Neural cell (in vitro differentiated cells): ENCODE results near the gene TEX14. TPM values are rescaled to one million over a fixed set of nuclear protein-coding genes. Genes with fewer than 3 reads are reported as not detected.

Experiments used
- H2AFZ ChIP-seq: fragments of 200-600, 300-800 bp; sonication (generic), shearing (Covaris generic); 2 replicates; pipeline ENCODE4 v1.6.0; 2014; ENCODE audit warnings: low read depth, mild to moderate bottlenecking, antibody characterized with exemption, low read length, moderate library complexity
- H3F3A ChIP-seq: fragments of 200-600 bp; shearing (Covaris generic); 2 replicates; pipeline ENCODE4 v1.6.1; 2016; ENCODE audit warnings: mild to moderate bottlenecking, moderate library complexity, mixed read lengths, antibody characterized with exemption, low read length; ENCODE audit not compliant: insufficient read depth, poor library complexity, severe bottlenecking
- H3K27ac ChIP-seq: fragments of 200-600, 300-800 bp; sonication (generic), shearing (Covaris generic); 2 replicates; pipeline ENCODE4 v1.5.1; 2014; ENCODE audit warnings: mild to moderate bottlenecking, low read length, moderate library complexity
- H3K27me3 ChIP-seq: fragments of 300-800, 200-600 bp; sonication (generic), shearing (Covaris generic); 2 replicates; pipeline ENCODE4 v1.6.0; 2014; ENCODE audit warnings: mild to moderate bottlenecking, low read depth, low read length, moderate library complexity; ENCODE audit not compliant: insufficient read depth
- H3K36me3 ChIP-seq: fragments of 300-800, 200-600 bp; sonication (generic), shearing (Covaris generic); 2 replicates; pipeline ENCODE4 v1.5.1; 2014; ENCODE audit warnings: mild to moderate bottlenecking, antibody characterized with exemption, low read length, moderate library complexity; ENCODE audit not compliant: insufficient read depth
- H3K4me2 ChIP-seq: fragments of 300-800, 200-600 bp; sonication (generic), shearing (Covaris generic); 2 replicates; pipeline ENCODE4 v1.6.0; 2014; ENCODE audit warnings: mild to moderate bottlenecking, low read length
- H3K4me3 ChIP-seq: fragments of 300-800, 200-600 bp; sonication (generic), shearing (Covaris generic); 2 replicates; pipeline ENCODE4 v1.5.1; 2014; ENCODE audit warnings: mild to moderate bottlenecking, low read length, moderate library complexity
- H3K79me2 ChIP-seq: fragments of 200-600 bp; shearing (Covaris generic); replicated peaks from 2 replicates; pipeline ENCODE4 v1.6.0; 2014; ENCODE audit warnings: mild to moderate bottlenecking, low read length, moderate library complexity; ENCODE audit not compliant: insufficient read depth
- H3K9ac ChIP-seq: fragments of 300-800, 200-600 bp; sonication (generic), shearing (Covaris generic); 2 replicates; pipeline ENCODE4 v1.6.1; 2016; ENCODE audit warnings: mild to moderate bottlenecking, low read length, mixed read lengths
- H3K9me2 ChIP-seq: fragments of 200-600 bp; shearing (Covaris generic); 2 replicates; pipeline ENCODE4 v1.6.1; 2016; ENCODE audit warnings: mild to moderate bottlenecking, low read length, mixed read lengths; ENCODE audit not compliant: insufficient read depth
- H3K9me3 ChIP-seq: fragments of 200-600, 300-800 bp; sonication (generic), shearing (Covaris generic); 2 replicates; pipeline ENCODE4 v1.6.1; 2016; ENCODE audit warnings: mild to moderate bottlenecking, mixed run types, low read length, moderate library complexity, mixed read lengths
- H4K20me1 ChIP-seq: fragments of 200-600 bp; shearing (Covaris generic); 2 replicates; pipeline ENCODE4 v1.6.1; 2016; ENCODE audit warnings: mild to moderate bottlenecking, mixed run types; ENCODE audit not compliant: insufficient read depth
- EP300 ChIP-seq: fragments of 450-650 bp; conservative IDR thresholded peaks from 2 replicates; pipeline ENCODE4 v1.6.1; 2014; ENCODE audit warnings: antibody characterized with exemption, mild to moderate bottlenecking, moderate library complexity; ENCODE audit not compliant: poor library complexity, severe bottlenecking
- MXI1 ChIP-seq: fragments of 450-650 bp; conservative IDR thresholded peaks from 2 replicates; pipeline ENCODE4 v1.6.1; 2014; ENCODE audit warnings: antibody characterized with exemption, mild to moderate bottlenecking; ENCODE audit not compliant: poor library complexity, severe bottlenecking
- POLR2AphosphoS5 ChIP-seq: IDR thresholded peaks from 2 replicates; pipeline ENCODE4 v1.6.1; 2012
- RAD21 ChIP-seq: fragments of 450-650 bp; conservative IDR thresholded peaks from 2 replicates; pipeline ENCODE4 v1.6.1; 2014; ENCODE audit warnings: antibody characterized with exemption, mild to moderate bottlenecking, moderate library complexity
- SMC3 ChIP-seq: fragments of 450-650 bp; conservative IDR thresholded peaks from 2 replicates; pipeline ENCODE4 v1.6.1; 2014; ENCODE audit warnings: antibody characterized with exemption, mild to moderate bottlenecking, moderate library complexity; ENCODE audit not compliant: poor library complexity
- TAF1 ChIP-seq: IDR thresholded peaks from 2 replicates; pipeline ENCODE4 v1.6.1; 2012; ENCODE audit warnings: low read depth
- polyA plus RNA-seq: library from polyadenylated mRNA; depleted of rRNA; stranded (reverse); fragments of >200 nt; gene quantifications from 2 replicates; pipeline ENCODE4 v1.2.3, GENCODE V29; 2014
- TF ChIP-seq, protein P1 (sequence below): IDR thresholded peaks from 2 replicates; pipeline ENCODE4 v1.6.1; 2012; ENCODE audit warnings: borderline replicate concordance

The TEX14 gene
- polyA plus RNA-seq, 1 donor from 2014 or later = 1.4 TPM

DNA sequence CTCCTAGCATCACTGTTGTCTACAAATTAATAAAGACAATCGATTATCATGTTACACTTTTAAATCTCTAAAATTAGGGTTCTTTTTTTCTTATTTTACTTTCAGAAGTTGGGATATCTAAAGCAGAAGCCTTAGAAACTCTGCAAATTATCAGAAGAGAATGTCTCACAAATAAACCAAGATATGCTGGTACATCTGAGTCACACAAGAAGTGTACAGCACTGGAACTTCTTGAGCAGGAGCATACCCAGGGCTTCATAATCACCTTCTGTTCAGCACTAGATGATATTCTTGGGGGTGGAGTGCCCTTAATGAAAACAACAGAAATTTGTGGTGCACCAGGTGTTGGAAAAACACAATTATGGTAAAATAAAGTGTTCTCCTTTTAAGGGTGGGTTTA is 3.0 kb upstream of the TEX14 start:
- no peak overlapping the region for H3K4me3 ChIP-seq
- no peak overlapping the region for H3K4me2 ChIP-seq
- H3K27me3 ChIP-seq = no peaks in the 10 kb centered on the region
- H4K20me1 ChIP-seq = no peaks in the 10 kb centered on the region
- no peak overlapping the region for H2AFZ ChIP-seq
- H3K9ac ChIP-seq = no peak overlapping the region
- no peaks in the 10 kb centered on the region for H3K9me2 ChIP-seq
- no peaks in the 10 kb centered on the region for H3K79me2 ChIP-seq
- no peaks in the 10 kb centered on the region for H3K36me3 ChIP-seq
- TF ChIP-seq EP300 (no peak), TAF1 (no peak), SMC3 (no peak), POLR2AphosphoS5 (no peak)
- TF ChIP-seq, protein P1, sequence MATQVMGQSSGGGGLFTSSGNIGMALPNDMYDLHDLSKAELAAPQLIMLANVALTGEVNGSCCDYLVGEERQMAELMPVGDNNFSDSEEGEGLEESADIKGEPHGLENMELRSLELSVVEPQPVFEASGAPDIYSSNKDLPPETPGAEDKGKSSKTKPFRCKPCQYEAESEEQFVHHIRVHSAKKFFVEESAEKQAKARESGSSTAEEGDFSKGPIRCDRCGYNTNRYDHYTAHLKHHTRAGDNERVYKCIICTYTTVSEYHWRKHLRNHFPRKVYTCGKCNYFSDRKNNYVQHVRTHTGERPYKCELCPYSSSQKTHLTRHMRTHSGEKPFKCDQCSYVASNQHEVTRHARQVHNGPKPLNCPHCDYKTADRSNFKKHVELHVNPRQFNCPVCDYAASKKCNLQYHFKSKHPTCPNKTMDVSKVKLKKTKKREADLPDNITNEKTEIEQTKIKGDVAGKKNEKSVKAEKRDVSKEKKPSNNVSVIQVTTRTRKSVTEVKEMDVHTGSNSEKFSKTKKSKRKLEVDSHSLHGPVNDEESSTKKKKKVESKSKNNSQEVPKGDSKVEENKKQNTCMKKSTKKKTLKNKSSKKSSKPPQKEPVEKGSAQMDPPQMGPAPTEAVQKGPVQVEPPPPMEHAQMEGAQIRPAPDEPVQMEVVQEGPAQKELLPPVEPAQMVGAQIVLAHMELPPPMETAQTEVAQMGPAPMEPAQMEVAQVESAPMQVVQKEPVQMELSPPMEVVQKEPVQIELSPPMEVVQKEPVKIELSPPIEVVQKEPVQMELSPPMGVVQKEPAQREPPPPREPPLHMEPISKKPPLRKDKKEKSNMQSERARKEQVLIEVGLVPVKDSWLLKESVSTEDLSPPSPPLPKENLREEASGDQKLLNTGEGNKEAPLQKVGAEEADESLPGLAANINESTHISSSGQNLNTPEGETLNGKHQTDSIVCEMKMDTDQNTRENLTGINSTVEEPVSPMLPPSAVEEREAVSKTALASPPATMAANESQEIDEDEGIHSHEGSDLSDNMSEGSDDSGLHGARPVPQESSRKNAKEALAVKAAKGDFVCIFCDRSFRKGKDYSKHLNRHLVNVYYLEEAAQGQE = no peak
- no peak overlapping the region for H3K27ac ChIP-seq
- no peaks in the 10 kb centered on the region for H3F3A ChIP-seq
- H3K9me3 ChIP-seq = no peaks in the 10 kb centered on the region

DNA sequence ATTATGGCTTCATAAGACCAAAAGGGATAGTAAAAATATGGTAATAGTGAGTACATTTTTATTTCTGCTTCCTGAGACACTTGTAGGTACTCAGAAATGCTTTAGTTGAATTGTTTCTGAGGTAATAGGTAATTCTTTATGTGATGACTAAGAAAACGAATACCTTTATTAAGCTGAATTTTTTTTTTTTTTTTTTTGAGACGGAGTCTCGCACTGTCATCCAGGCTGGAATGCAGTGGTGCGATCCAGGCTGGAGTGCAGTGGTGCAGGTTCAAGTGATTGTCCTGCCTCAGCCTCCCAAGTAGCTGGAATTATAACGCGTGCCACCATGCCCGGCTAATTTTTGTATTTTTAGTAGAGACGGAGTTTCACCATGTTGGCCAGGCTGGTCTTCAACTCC is 2.5 kb upstream of the TEX14 start:
- H2AFZ ChIP-seq = no peak overlapping the region
- H3K36me3 ChIP-seq = no peaks in the 10 kb centered on the region
- no peaks in the 10 kb centered on the region for H4K20me1 ChIP-seq
- no peaks in the 10 kb centered on the region for H3K9me2 ChIP-seq
- H3K4me2 ChIP-seq = no peak overlapping the region
- H3K27me3 ChIP-seq = no peaks in the 10 kb centered on the region
- no peaks in the 10 kb centered on the region for H3F3A ChIP-seq
- no peak overlapping the region for H3K27ac ChIP-seq
- no peak overlapping the region for H3K9ac ChIP-seq
- H3K4me3 ChIP-seq = no peak overlapping the region
- no peaks in the 10 kb centered on the region for H3K9me3 ChIP-seq
- TF ChIP-seq, protein P1 = no peak
- TF ChIP-seq RAD21 = no peak
- no peaks in the 10 kb centered on the region for H3K79me2 ChIP-seq

DNA sequence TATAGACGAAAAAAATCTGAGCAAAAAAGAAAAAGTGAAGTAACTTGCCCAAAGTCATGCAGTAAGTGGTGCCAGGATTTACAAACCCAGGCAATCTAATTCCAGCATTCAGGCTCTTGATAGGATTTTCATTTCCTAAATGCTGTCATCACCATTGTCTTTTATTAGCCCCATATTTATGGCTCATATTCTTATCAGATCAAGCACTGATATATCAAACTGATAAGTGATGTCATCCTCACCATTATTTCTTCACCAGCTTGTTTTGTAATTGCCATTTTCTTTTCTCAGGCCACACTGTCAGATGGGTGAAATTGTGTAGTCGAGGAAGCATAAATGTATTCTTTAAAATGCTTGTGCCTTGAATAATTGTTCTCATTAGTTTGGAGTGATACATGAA is 1.9 kb upstream of the TEX14 start:
- H3K4me2 ChIP-seq = no peak overlapping the region
- H3K9me2 ChIP-seq = no peaks in the 10 kb centered on the region
- no peaks in the 10 kb centered on the region for H4K20me1 ChIP-seq
- no peak overlapping the region for H2AFZ ChIP-seq
- H3K27ac ChIP-seq = no peak overlapping the region
- no peaks in the 10 kb centered on the region for H3K79me2 ChIP-seq
- no peaks in the 10 kb centered on the region for H3K36me3 ChIP-seq
- H3K4me3 ChIP-seq = peak overlapping the region; percentile 75
- no peak overlapping the region for H3K9ac ChIP-seq
- H3K27me3 ChIP-seq = no peaks in the 10 kb centered on the region
- TF ChIP-seq SMC3 (no peak), MXI1 (no peak)
- TF ChIP-seq, protein P1 = no peak
- H3F3A ChIP-seq = no peaks in the 10 kb centered on the region
- no peaks in the 10 kb centered on the region for H3K9me3 ChIP-seq
